Mesothelial cell of epicardium (in vitro differentiated cells): Measurements from ENCODE around the gene ARVCF. TPM values are rescaled to one million over a fixed set of nuclear protein-coding genes. Genes with fewer than 3 reads are reported as not detected.

Source experiments
- DNase-seq, 2 experiments: peaks; one replicate each; pipeline ENCODE4 v3.0.0; 2021; ENCODE audit warnings: low spot score in 2 of 2; ENCODE audit not compliant: unreplicated experiment in 2 of 2
- H3K27ac Mint-ChIP-seq: 2 replicates; pipeline ENCODE4 v1.8.0; 2021; ENCODE audit warnings: mixed read lengths
- H3K27me3 Mint-ChIP-seq: 2 replicates; pipeline ENCODE4 v1.8.0; 2021; ENCODE audit warnings: low read depth, mixed read lengths
- H3K36me3 Mint-ChIP-seq: 2 replicates; pipeline ENCODE4 v1.8.0; 2021; ENCODE audit warnings: mixed read lengths
- H3K4me1 Mint-ChIP-seq: 2 replicates; pipeline ENCODE4 v1.8.0; 2021; ENCODE audit warnings: mixed read lengths
- H3K4me3 Mint-ChIP-seq: 2 replicates; pipeline ENCODE4 v1.8.0; 2021; ENCODE audit warnings: mild to moderate bottlenecking, moderate library complexity, mixed read lengths
- H3K9me3 Mint-ChIP-seq: 2 replicates; pipeline ENCODE4 v1.8.0; 2021; ENCODE audit warnings: mixed read lengths
- total RNA-seq: library from RNA; stranded (reverse); gene quantifications from 3 replicates; pipeline ENCODE4 v1.2.1, GENCODE V29; 2021
- TF ChIP-seq, protein P1 (sequence below): fragments of 200-600 bp; sonication (generic); IDR thresholded peaks from one replicate; pipeline ENCODE4 v1.5.0; 2021; ENCODE audit warnings: antibody characterized with exemption; ENCODE audit not compliant: unreplicated experiment

Gene ARVCF
- total RNA-seq, 1 donor from 2014 or later: 41.2 TPM

DNA sequence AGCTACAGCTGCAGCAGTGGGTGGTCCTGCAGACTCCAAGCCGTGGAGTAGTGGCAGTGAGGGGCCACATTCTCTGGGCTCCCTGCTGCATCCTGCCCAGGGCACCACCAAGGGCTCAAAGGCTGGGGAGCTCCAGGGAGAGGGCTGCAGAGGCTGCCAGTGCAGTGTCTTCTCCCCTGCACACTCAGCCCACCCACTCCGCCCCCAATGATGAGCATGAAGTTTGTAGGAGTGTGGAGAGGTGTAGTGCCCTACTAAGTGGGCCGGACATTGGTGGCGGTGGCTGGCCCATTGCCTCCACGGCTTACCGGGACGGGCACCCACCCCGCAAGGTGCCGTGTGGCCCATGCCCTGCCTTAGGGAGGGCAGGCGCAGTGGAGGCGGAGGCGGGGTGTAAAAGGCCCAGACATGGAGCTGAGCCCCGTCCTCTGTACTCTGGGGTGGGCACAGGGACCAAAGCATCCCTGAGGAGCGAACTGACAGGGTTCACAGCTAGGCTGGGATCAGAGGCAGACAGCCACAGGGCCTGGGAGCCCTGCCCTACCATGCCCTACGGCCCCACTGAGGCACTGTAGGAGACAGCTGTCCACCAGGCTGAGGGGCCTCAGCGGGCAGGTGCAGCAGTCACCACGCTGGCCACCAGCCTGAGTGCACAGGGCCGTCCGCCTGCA lies 18.9 kb downstream of the ARVCF start:
- Mint-ChIP-seq H3K4me1 (peaks cover 7% of the 10 kb centered on the region), H3K9me3 (no peaks in the 10 kb centered on the region), H3K27ac (no peak overlapping the region), H3K4me3 (no peak overlapping the region), H3K36me3 (no peaks in the 10 kb centered on the region), H3K27me3 (no peaks in the 10 kb centered on the region)
- TF ChIP-seq, protein P1, sequence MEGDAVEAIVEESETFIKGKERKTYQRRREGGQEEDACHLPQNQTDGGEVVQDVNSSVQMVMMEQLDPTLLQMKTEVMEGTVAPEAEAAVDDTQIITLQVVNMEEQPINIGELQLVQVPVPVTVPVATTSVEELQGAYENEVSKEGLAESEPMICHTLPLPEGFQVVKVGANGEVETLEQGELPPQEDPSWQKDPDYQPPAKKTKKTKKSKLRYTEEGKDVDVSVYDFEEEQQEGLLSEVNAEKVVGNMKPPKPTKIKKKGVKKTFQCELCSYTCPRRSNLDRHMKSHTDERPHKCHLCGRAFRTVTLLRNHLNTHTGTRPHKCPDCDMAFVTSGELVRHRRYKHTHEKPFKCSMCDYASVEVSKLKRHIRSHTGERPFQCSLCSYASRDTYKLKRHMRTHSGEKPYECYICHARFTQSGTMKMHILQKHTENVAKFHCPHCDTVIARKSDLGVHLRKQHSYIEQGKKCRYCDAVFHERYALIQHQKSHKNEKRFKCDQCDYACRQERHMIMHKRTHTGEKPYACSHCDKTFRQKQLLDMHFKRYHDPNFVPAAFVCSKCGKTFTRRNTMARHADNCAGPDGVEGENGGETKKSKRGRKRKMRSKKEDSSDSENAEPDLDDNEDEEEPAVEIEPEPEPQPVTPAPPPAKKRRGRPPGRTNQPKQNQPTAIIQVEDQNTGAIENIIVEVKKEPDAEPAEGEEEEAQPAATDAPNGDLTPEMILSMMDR: no peak
- DNase-seq: no peak

DNA sequence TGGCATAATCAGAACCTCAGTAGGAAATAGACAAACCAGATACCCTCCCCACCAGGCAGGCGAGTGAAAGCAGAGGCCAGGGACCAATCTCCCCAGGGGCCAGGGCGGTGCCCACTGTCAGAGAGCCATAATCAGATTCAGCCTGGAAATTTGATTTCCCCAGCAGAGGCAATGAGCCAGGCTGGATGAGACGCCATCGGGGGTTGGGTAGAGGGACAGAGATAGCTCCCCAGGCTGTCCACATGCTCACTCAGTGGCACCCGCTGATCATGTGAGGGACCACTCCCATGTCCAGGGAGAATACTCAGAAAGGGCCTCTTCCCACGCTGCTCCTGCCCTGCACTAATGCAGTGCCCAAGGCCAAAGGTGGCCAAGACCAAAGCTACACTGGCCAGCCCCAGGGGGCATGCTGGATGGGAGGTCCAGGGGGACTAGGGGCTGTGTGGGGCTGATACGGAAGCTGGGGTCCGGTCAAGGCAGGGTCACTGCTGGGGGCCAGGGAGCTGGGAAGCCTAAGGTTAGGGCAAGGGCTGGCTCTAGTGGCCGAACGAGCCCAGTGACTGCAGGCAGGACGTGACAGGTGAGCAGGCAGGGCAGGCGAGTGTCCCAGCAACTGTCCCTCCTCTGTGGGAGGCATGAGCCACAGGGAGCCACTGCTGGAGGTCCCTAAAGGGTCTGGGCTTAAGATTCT lies 19.8 kb downstream of the ARVCF start:
- H3K9me3 Mint-ChIP-seq: no peaks in the 10 kb centered on the region
- H3K4me1 Mint-ChIP-seq: peaks cover 5% of the 10 kb centered on the region
- H3K27ac Mint-ChIP-seq: no peak overlapping the region

DNA sequence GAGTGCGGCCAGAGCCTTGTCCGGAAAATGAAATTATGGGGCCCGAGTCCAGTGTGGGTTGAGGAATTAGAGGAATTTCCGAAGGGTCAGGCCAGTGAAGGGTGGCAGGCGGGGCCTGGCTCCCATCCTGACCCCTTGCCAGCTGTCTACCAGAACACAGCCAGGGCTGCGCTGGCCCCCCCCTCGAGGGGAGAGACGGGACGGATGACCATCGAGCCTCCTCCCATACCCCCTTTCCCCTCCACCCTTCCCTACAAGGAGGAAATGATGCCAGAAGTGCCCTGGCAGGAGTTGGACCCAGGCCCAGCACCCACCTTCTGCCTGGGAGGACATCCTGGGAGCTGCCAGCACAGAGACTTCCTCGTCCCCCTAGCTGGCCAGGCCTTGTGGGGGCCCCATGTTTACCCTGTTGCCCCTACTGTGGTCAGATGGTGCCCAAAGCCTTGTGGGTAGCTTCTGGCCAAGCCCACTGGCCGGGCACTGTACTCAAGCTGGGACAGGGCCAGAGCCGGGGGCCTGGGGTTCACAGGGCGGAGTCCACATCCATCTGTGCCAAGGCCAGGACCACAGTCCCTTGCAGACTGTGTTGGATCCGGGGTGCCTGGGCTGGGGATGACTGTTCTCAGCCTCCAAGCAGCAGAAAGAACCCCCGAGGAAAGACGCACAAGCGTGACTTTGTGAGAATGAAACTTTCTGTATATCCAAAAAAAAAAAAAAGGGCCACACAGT lies 20.8 kb downstream of the ARVCF start:
- no peak for DNase-seq
- Mint-ChIP-seq H3K27ac (no peak overlapping the region), H3K4me3 (no peak overlapping the region), H3K9me3 (no peaks in the 10 kb centered on the region), H3K27me3 (no peaks in the 10 kb centered on the region), H3K36me3 (no peaks in the 10 kb centered on the region), H3K4me1 (peaks cover 5% of the 10 kb centered on the region)
- TF ChIP-seq, protein P1: no peak

More for the DNA sequence above, 19.8 kb downstream of the ARVCF start:
- TF ChIP-seq, protein P1: no peak
- no peaks in the 10 kb centered on the region for H3K36me3 Mint-ChIP-seq
- H3K27me3 Mint-ChIP-seq: no peaks in the 10 kb centered on the region
- no peak for DNase-seq
- no peak overlapping the region for H3K4me3 Mint-ChIP-seq

DNA sequence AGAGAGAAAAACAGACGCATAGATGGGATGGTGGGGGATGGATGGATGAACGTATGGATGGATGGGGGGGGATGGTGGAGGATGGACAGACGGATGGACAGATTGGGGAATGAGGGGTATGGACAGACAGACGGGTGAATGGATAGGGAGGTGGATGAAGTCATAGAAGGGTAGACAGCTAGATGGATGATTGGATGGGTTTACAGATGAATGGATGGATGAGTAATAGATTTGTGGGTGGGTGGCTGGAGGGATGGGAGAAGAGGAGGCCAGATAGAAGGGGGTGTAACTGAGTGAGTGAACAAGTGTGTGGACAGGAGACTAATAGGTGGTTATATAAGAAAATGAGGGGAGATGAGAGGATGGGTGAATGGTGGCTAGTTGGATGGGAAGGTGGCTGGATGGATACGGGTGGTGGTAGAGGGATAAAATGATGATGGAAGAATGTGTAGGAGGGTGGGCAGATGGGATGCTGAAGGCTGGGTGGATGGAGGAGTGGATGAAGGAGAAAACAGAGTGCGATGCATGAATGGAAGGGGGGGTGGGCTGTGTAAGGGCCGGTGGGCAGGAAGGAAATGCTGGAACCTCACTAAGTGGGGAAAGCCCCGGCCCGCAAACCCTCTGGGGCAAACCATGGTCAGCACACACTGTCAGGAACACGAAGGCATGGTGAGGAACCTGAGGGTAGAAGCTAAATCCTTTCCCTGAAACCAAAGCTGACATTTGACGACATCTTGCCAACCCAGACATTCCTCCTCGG lies 21.6 kb downstream of the ARVCF start:
- Mint-ChIP-seq H3K4me3 (no peak overlapping the region), H3K36me3 (no peaks in the 10 kb centered on the region), H3K4me1 (peaks cover 5% of the 10 kb centered on the region), H3K9me3 (no peaks in the 10 kb centered on the region), H3K27me3 (no peaks in the 10 kb centered on the region), H3K27ac (no peak overlapping the region)
- TF ChIP-seq, protein P1: no peak
- no peak for DNase-seq

DNA sequence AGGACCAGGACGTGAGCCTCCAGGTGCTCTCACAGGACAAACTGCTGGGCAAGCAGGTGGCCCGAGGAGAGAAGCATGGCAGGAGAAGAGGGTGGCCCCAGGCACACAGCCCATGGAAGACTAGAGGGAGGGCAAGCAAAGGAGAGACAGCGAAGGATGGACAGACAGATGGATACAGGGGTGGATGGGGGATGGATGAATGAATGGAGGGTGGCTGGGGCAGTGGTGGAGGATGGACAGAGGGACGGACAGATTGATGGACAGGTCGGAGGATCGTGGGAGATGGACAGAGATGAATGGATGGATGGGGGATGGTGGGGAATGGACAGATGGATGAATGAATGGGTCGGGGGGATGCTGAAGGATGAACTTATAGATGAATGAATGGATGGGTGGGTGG lies 22.7 kb downstream of the ARVCF start:
- peaks cover 5% of the 10 kb centered on the region for H3K4me1 Mint-ChIP-seq
- no peaks in the 10 kb centered on the region for H3K9me3 Mint-ChIP-seq
- no peaks in the 10 kb centered on the region for H3K27me3 Mint-ChIP-seq
- no peaks in the 10 kb centered on the region for H3K36me3 Mint-ChIP-seq
- H3K4me3 Mint-ChIP-seq: no peak overlapping the region
- TF ChIP-seq, protein P1: no peak
- H3K27ac Mint-ChIP-seq: no peak overlapping the region
- DNase-seq: no peak
